ENCODE data around the gene AMOT.

Gene AMOT

GRCh38 chrX:112868586-112868985 is 28.0 kb upstream of the AMOT start:
- no peak overlapping the region for H3K9ac ChIP-seq (ENCODE audit: low read length)
- no peaks in the 10 kb centered on the region for H4K20me1 ChIP-seq (ENCODE audit: low read depth, low read length)
- no peak overlapping the region for H2AFZ ChIP-seq (ENCODE audit: low read depth, low read length, severe bottlenecking)
- H3K79me2 ChIP-seq (ENCODE audit: insufficient read depth, low read length): no peaks in the 10 kb centered on the region
- no peak overlapping the region for H3K27ac ChIP-seq (ENCODE audit: low read depth, low read length)
- no peaks in the 10 kb centered on the region for H3K27me3 ChIP-seq (ENCODE audit: low read length)
- no peaks in the 10 kb centered on the region for H3K9me3 ChIP-seq (ENCODE audit: insufficient read depth, low read length)
- H3K9me2 ChIP-seq (replicated peaks; ENCODE audit: insufficient read depth, low read length): no peaks in the 10 kb centered on the region
- no peaks in the 10 kb centered on the region for H3F3A ChIP-seq (ENCODE audit: insufficient read depth)
- TF ChIP-seq CTCF (IDR thresholded peaks at IDR 0.05; ENCODE audit: insufficient read depth, low read length, poor library complexity, severe bottlenecking) (no peak), EZH2phosphoT487 (conservative IDR thresholded peaks at IDR 0.05; ENCODE audit: low read length) (no peak)
- no peaks in the 10 kb centered on the region for H3K36me3 ChIP-seq (ENCODE audit: low read length)
- H3K4me2 ChIP-seq (ENCODE audit: low read depth, low read length, poor library complexity, severe bottlenecking): no peak overlapping the region
- no peak overlapping the region for H3K4me3 ChIP-seq (ENCODE audit: insufficient read depth, low read length, poor library complexity, severe bottlenecking)

GRCh38 chrX:112867570-112867969 is 26.9 kb upstream of the AMOT start:
- Histone ChIP-seq H3K27ac (ENCODE audit: low read depth, low read length) (no peak overlapping the region), H4K20me1 (ENCODE audit: low read depth, low read length) (no peaks in the 10 kb centered on the region), H2AFZ (ENCODE audit: low read depth, low read length, severe bottlenecking) (no peak overlapping the region), H3K9me3 (ENCODE audit: insufficient read depth, low read length) (no peaks in the 10 kb centered on the region), H3K4me2 (ENCODE audit: low read depth, low read length, poor library complexity, severe bottlenecking) (no peak overlapping the region), H3K79me2 (ENCODE audit: insufficient read depth, low read length) (no peaks in the 10 kb centered on the region), H3K27me3 (ENCODE audit: low read length) (no peaks in the 10 kb centered on the region), H3K4me3 (ENCODE audit: insufficient read depth, low read length, poor library complexity, severe bottlenecking) (no peak overlapping the region), H3K9ac (ENCODE audit: low read length) (no peak overlapping the region), H3F3A (ENCODE audit: insufficient read depth) (no peaks in the 10 kb centered on the region), H3K9me2 (replicated peaks; ENCODE audit: insufficient read depth, low read length) (no peaks in the 10 kb centered on the region), H3K36me3 (ENCODE audit: low read length) (no peaks in the 10 kb centered on the region)
- TF ChIP-seq CTCF (IDR thresholded peaks at IDR 0.05; ENCODE audit: insufficient read depth, low read length, poor library complexity, severe bottlenecking) (no peak), EZH2phosphoT487 (conservative IDR thresholded peaks at IDR 0.05; ENCODE audit: low read length) (no peak)

GRCh38 chrX:112866175-112866574 is 25.5 kb upstream of the AMOT start:
- no peaks in the 10 kb centered on the region for H3K9me2 ChIP-seq (replicated peaks; ENCODE audit: insufficient read depth, low read length)
- H3K9ac ChIP-seq (ENCODE audit: low read length): no peak overlapping the region
- no peak overlapping the region for H2AFZ ChIP-seq (ENCODE audit: low read depth, low read length, severe bottlenecking)
- TF ChIP-seq EZH2phosphoT487 (conservative IDR thresholded peaks at IDR 0.05; ENCODE audit: low read length) (no peak), CTCF (IDR thresholded peaks at IDR 0.05; ENCODE audit: insufficient read depth, low read length, poor library complexity, severe bottlenecking) (no peak)
- H3F3A ChIP-seq (ENCODE audit: insufficient read depth): no peaks in the 10 kb centered on the region
- H3K9me3 ChIP-seq (ENCODE audit: insufficient read depth, low read length): no peaks in the 10 kb centered on the region
- no peaks in the 10 kb centered on the region for H4K20me1 ChIP-seq (ENCODE audit: low read depth, low read length)
- H3K27me3 ChIP-seq (ENCODE audit: low read length): no peaks in the 10 kb centered on the region
- H3K27ac ChIP-seq (ENCODE audit: low read depth, low read length): no peak overlapping the region
- H3K4me2 ChIP-seq (ENCODE audit: low read depth, low read length, poor library complexity, severe bottlenecking): no peak overlapping the region
- H3K36me3 ChIP-seq (ENCODE audit: low read length): no peaks in the 10 kb centered on the region
- no peak overlapping the region for H3K4me3 ChIP-seq (ENCODE audit: insufficient read depth, low read length, poor library complexity, severe bottlenecking)
- no peaks in the 10 kb centered on the region for H3K79me2 ChIP-seq (ENCODE audit: insufficient read depth, low read length)

Measured in SU-DHL-6 (cell line).